Measurements from ENCODE around the gene CFAP52. TPM values are rescaled to one million over a fixed set of nuclear protein-coding genes. Genes with fewer than 3 reads are reported as not detected.

CFAP52 gene
- total RNA-seq, 1 experiment from 2014 or later: not detected

DNA sequence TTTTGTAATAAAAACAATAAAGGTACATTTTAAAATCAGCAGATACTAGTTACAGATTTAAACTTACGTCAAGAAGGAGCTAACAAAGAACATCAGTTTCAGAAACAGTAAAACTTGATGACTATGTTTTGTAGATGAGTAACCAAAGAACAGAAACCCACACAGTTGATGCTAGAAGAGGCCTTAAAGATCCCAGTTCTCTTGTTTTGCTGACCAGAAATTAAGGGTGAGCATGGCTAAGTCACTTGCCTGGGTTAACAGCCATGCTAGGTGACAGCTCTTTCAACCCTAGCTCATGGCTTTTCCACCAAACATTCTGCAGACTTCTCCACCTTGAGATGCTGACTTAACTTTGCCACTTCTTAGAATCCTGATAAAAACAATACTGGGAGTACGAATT is 27.2 kb upstream of the CFAP52 start:
- Histone ChIP-seq H2BK12ac (ENCODE audit: insufficient read length, low read depth, low read length) (no peak overlapping the region), H4K20me1 (ENCODE audit: control insufficient read depth, insufficient read depth, insufficient read length) (no peaks in the 10 kb centered on the region), H3K23me2 (ENCODE audit: insufficient read length, low read depth, low read length, poor library complexity, severe bottlenecking) (no peaks in the 10 kb centered on the region), H2BK20ac (ENCODE audit: low read depth, low read length, poor library complexity, severe bottlenecking) (no peak overlapping the region), H3K9ac (ENCODE audit: extremely low read depth, insufficient read length, low read length) (no peak overlapping the region), H2BK15ac (ENCODE audit: low read depth, low read length) (no peak overlapping the region), H2BK120ac (ENCODE audit: low read depth, low read length, poor library complexity, severe bottlenecking) (no peak overlapping the region), H3K23ac (ENCODE audit: insufficient read length, low read depth, low read length) (no peak overlapping the region), H3K27me3 (ENCODE audit: insufficient read depth, low read length) (no peaks in the 10 kb centered on the region), H3K79me2 (ENCODE audit: insufficient read depth, low read length) (no peaks in the 10 kb centered on the region), H3K18ac (ENCODE audit: insufficient read length, low read depth, low read length) (no peak overlapping the region), H2AK5ac (ENCODE audit: insufficient read length, low read length) (no peak overlapping the region), H3K4me1 (ENCODE audit: insufficient read depth, low read length) (no peaks in the 10 kb centered on the region), H3K9me3 (ENCODE audit: control insufficient read depth, low read depth, low read length) (no peaks in the 10 kb centered on the region), H3K4ac (ENCODE audit: low read depth, low read length) (no peak overlapping the region), H4K5ac (ENCODE audit: insufficient read length, low read depth, low read length) (no peak overlapping the region), H2AFZ (ENCODE audit: low read length) (no peak overlapping the region), H2BK5ac (ENCODE audit: insufficient read length, low read length) (no peak overlapping the region), H3K79me1 (ENCODE audit: insufficient read depth, low read depth, low read length, poor library complexity, severe bottlenecking) (no peaks in the 10 kb centered on the region), H4K8ac (replicated peaks; ENCODE audit: insufficient read length, low read depth, low read length) (no peak overlapping the region), H3K4me2 (ENCODE audit: insufficient read depth, insufficient read length, low read length) (no peak overlapping the region), H3T11ph (ENCODE audit: low read length) (no peak overlapping the region), H3K27ac (ENCODE audit: insufficient read length, low read depth, low read length) (no peak overlapping the region), H4K91ac (ENCODE audit: insufficient read length, low read depth, low read length) (no peak overlapping the region), H3K56ac (ENCODE audit: insufficient read length, low read depth, low read length) (no peak overlapping the region), H3K14ac (ENCODE audit: insufficient read depth, low read length) (no peak overlapping the region)
- Mint-ChIP-seq H3K36me3 (ENCODE audit: insufficient read depth in 1 of 3, low read depth in 3 of 3) (no peaks in the 10 kb centered on the region), H3K4me1 (no peaks in the 10 kb centered on the region), H3K9me3 (no peaks in the 10 kb centered on the region), H3K27me3 (ENCODE audit: low read depth) (no peaks in the 10 kb centered on the region), H3K27ac (no peak overlapping the region), H3K4me3 (no peak overlapping the region)
- TF ChIP-seq, protein P1, sequence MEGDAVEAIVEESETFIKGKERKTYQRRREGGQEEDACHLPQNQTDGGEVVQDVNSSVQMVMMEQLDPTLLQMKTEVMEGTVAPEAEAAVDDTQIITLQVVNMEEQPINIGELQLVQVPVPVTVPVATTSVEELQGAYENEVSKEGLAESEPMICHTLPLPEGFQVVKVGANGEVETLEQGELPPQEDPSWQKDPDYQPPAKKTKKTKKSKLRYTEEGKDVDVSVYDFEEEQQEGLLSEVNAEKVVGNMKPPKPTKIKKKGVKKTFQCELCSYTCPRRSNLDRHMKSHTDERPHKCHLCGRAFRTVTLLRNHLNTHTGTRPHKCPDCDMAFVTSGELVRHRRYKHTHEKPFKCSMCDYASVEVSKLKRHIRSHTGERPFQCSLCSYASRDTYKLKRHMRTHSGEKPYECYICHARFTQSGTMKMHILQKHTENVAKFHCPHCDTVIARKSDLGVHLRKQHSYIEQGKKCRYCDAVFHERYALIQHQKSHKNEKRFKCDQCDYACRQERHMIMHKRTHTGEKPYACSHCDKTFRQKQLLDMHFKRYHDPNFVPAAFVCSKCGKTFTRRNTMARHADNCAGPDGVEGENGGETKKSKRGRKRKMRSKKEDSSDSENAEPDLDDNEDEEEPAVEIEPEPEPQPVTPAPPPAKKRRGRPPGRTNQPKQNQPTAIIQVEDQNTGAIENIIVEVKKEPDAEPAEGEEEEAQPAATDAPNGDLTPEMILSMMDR (conservative IDR thresholded peaks at IDR 0.05): no peak
- no peak for DNase-seq
- WGBS (ENCODE audit: extremely low coverage, insufficient read length, low lambda C conversion rate): no CpG with 5 or more reads among the region's 2 CpGs

All from H9 (cell line).